HEK293 (cell line): ENCODE data around the gene MKLN1.

Experiments used
- BCL11A ChIP-seq: fragments of 450-650 bp; formaldehyde crosslinking; IDR thresholded peaks from 2 replicates; pipeline ENCODE4 v1.5.1; 2016; ENCODE audit warnings: low read depth, missing biosample characterization, missing genetic modification characterization
- CTCF ChIP-seq: fragments of 450-650 bp; formaldehyde crosslinking; IDR thresholded peaks from 2 replicates; pipeline ENCODE4 v1.5.1; 2016; ENCODE audit warnings: missing biosample characterization, missing genetic modification characterization
- KLF16 ChIP-seq: fragments of 450-650 bp; formaldehyde crosslinking; IDR thresholded peaks from 2 replicates; pipeline ENCODE4 v1.5.1; 2017; ENCODE audit warnings: missing biosample characterization, missing genetic modification characterization
- MYNN ChIP-seq: fragments of 450-650 bp; formaldehyde crosslinking; IDR thresholded peaks from 2 replicates; pipeline ENCODE4 v1.5.1; 2016; ENCODE audit warnings: missing biosample characterization, missing genetic modification characterization, borderline replicate concordance
- ZBTB1 ChIP-seq: fragments of 450-650 bp; formaldehyde crosslinking; IDR thresholded peaks from 2 replicates; pipeline ENCODE4 v1.5.1; 2016; ENCODE audit warnings: missing biosample characterization, missing genetic modification characterization
- ZBTB26 ChIP-seq: fragments of 450-650 bp; formaldehyde crosslinking; optimal IDR thresholded peaks from 2 replicates; pipeline ENCODE3; 2016; ENCODE audit warnings: missing biosample characterization, mild to moderate bottlenecking, missing genetic modification characterization
- ZNF175 ChIP-seq: fragments of 450-650 bp; formaldehyde crosslinking; IDR thresholded peaks from 2 replicates; pipeline ENCODE4 v1.5.1; 2016; ENCODE audit warnings: missing biosample characterization, missing genetic modification characterization
- ZNF394 ChIP-seq: fragments of 450-650 bp; formaldehyde crosslinking; IDR thresholded peaks from 2 replicates; pipeline ENCODE4 v1.5.1; 2016; ENCODE audit warnings: missing biosample characterization, missing genetic modification characterization, mild to moderate bottlenecking, moderate library complexity, borderline replicate concordance
- ZNF621 ChIP-seq: fragments of 450-650 bp; formaldehyde crosslinking; IDR thresholded peaks from 2 replicates; pipeline ENCODE4 v1.5.1; 2017; ENCODE audit warnings: missing biosample characterization, missing genetic modification characterization
- ZNF792 ChIP-seq: fragments of 450-650 bp; formaldehyde crosslinking; IDR thresholded peaks from 2 replicates; pipeline ENCODE4 v1.5.1; 2016; ENCODE audit warnings: missing biosample characterization, missing genetic modification characterization
- ZNF830 ChIP-seq: fragments of 450-650 bp; IDR thresholded peaks from 2 replicates; pipeline ENCODE4 v1.5.0; 2018; ENCODE audit warnings: missing biosample characterization, missing genetic modification characterization, low read depth, mild to moderate bottlenecking, moderate library complexity

GRCh38 chr7:131384286-131384635 lies 56.6 kb downstream of the MKLN1 start:
- TF ChIP-seq ZNF621 (tag by site-specific recombination) (no peak), ZBTB26 (tag by site-specific recombination) (no peak), MYNN (tag by site-specific recombination) (no peak), CTCF (tag by site-specific recombination) (no peak), ZNF830 (tag by site-specific recombination) (no peak), ZNF175 (no peak), ZNF394 (no peak), KLF16 (tag by site-specific recombination) (no peak), ZNF792 (no peak), ZBTB1 (tag by site-specific recombination) (no peak), BCL11A (tag by site-specific recombination) (no peak)
